Measurements from ENCODE around the gene MICAL3. TPM values are rescaled to one million over a fixed set of nuclear protein-coding genes. Genes with fewer than 3 reads are reported as not detected.
A peak's percentile ranks its signal among the peaks of the same experiment; 100 is the strongest.

Gene MICAL3
- total and polyA plus RNA-seq, 9 of the 15 experiments (the other 6 are each of a cell fraction or from before 2014, with no cell fraction given), result 0.53 to 32.1 (median 12.3) TPM

DNA sequence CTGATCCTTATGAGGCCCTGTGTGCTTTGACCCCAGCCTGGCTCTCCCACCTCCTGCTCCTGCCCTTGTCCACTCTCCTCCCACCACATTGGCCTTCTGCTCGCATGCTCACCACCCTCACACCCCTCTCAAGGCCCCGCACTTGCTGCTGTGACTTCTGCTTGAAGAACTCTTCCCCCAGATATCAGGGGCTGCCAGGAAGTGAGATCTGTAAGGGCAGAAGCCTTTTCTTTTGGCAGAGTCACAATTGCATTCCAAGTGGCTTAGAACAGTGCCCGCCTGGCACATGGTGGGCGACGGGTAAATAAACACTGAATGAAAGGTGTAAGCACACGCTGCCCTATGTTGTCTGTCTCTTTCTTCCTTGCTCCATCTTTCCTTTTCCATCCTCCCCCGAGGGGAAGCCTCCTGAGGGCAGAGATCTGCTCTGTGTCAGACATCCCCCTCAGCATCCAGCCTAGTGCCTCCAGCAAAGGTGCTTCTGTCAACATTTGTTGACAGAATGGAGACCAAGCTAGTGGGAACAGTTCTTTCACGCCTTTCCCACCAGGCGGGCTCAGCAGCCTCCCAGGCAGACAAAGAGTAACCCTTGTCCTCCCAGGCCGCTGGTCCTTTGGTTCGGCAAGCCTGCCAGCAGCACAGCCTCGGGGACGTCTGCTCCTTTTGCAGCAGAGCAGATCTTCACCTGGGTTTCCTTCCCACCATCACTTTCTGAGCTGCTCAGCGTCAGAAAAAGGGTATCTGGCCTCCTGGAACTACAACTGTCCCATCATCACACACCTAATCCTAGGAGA is 43.4 kb upstream of the MICAL3 start:
- Histone ChIP-seq H3K27me3 (ENCODE audit: control insufficient read depth in 2 of 2, insufficient read depth in 2 of 2, low read length in 2 of 2) (peaks cover 58 to 66% of the 10 kb centered on the region in 2 experiments), H3K4me3 (no peak overlapping the region), H3K9me3 (replicated peaks; ENCODE audit: control insufficient read depth, insufficient read depth, low read depth, low read length) (no peaks in the 10 kb centered on the region), H3K4me2 (ENCODE audit: insufficient read depth, low read length) (no peak overlapping the region), H2AFZ (ENCODE audit: low read depth, low read length) (no peak overlapping the region), H3K79me2 (ENCODE audit: control insufficient read depth, insufficient read depth, low read length) (no peaks in the 10 kb centered on the region), H3K27ac (ENCODE audit: extremely low read depth, low read depth, low read length) (no peak overlapping the region), H4K20me1 (replicated peaks; ENCODE audit: control insufficient read depth, insufficient read depth, low read length) (peaks cover 10% of the 10 kb centered on the region; the same call in 1 of the 2 replicates), H3K36me3 (ENCODE audit: control insufficient read depth, insufficient read depth, low read length) (no peaks in the 10 kb centered on the region), H3K4me1 (replicated peaks in 1 of 2; ENCODE audit: control insufficient read depth in 2 of 2, insufficient read depth in 2 of 2, low read length in 2 of 2) (peaks cover 4 to 5% of the 10 kb centered on the region in 2 experiments; a peak in 2 of 5 replicates), H3K9ac (ENCODE audit: insufficient read depth in 1 of 2, low read depth in 2 of 2, low read length in 2 of 2) (no peak overlapping the region), H3K9me1 (ENCODE audit: control insufficient read depth, insufficient read depth, low read length) (no peaks in the 10 kb centered on the region)
- no TSS peak for BruUV-seq (replicated peaks)
- no peak for ATAC-seq
- no peak for FAIRE-seq
- WGBS (ENCODE audit: insufficient coverage, low coverage, missing lambda C conversion rate), result 0% methylated on average over 14 of the region's 14 CpGs
- CTCF ChIA-PET (ENCODE audit: low intra/inter-chr PET ratio), result no interaction called here
- POLR2A ChIA-PET, result interaction anchor here (2.0 kb wide), 1 partner anchor 11 kb away, joined by 11 read pairs; no protein-coding TSS in a partner anchor
- in situ Hi-C loops (cut with MboI), result loop anchor here (5.0 kb wide), 1 partner anchor 325 kb away; no protein-coding TSS in a partner anchor
- DNase-seq (ENCODE audit: extremely low read depth in 1 of 4, low spot score in 3 of 4), result no peak
- intact Hi-C loops (cut with micrococcal nuclease), result loop anchor here (10.0 kb wide), 1 partner anchor 293 kb away; the partner anchor contains the start of gene BID
- 0 out of 2 replicates have a peak, but pooled peaks have one; percentile 30 for TF ChIP-seq ZNF316 (IDR thresholded peaks at IDR 0.05)
- no peak for TF ChIP-seq RUNX1 (IDR thresholded peaks at IDR 0.05; ENCODE audit: low read depth)

- H3K4me3 ChIP-seq, result no peak overlapping the region
- peaks cover 64 to 71% of the 10 kb centered on the region in 2 experiments for H3K27me3 ChIP-seq (ENCODE audit: control insufficient read depth in 2 of 2, insufficient read depth in 2 of 2, low read length in 2 of 2)
- peaks cover 10% of the 10 kb centered on the region; the same call in 1 of the 2 replicates for H4K20me1 ChIP-seq (replicated peaks; ENCODE audit: control insufficient read depth, insufficient read depth, low read length)
- intact Hi-C loops (cut with micrococcal nuclease), result loop anchor here (10.0 kb wide), 1 partner anchor 292 kb away; the partner anchor contains the start of gene BID
- ChIA-PET CTCF (ENCODE audit: low intra/inter-chr PET ratio) (no interaction called here), POLR2A (no interaction called here)
- no peaks in the 10 kb centered on the region for H3K79me2 ChIP-seq (ENCODE audit: control insufficient read depth, insufficient read depth, low read length)
- H3K4me2 ChIP-seq (ENCODE audit: insufficient read depth, low read length), result no peak overlapping the region
- H3K4me1 ChIP-seq (replicated peaks in 1 of 2; ENCODE audit: control insufficient read depth in 2 of 2, insufficient read depth in 2 of 2, low read length in 2 of 2), result peaks cover 4 to 5% of the 10 kb centered on the region in 2 experiments; a peak in 2 of 5 replicates
- H3K9me1 ChIP-seq (ENCODE audit: control insufficient read depth, insufficient read depth, low read length), result no peaks in the 10 kb centered on the region
- WGBS (ENCODE audit: insufficient coverage, low coverage, missing lambda C conversion rate), result 0% methylated on average over 3 of the region's 3 CpGs
- no peaks in the 10 kb centered on the region for H3K9me3 ChIP-seq (replicated peaks; ENCODE audit: control insufficient read depth, insufficient read depth, low read depth, low read length)
- in situ Hi-C loops (cut with MboI), result loop anchor here (5.0 kb wide), 1 partner anchor 325 kb away; no protein-coding TSS in a partner anchor
- FAIRE-seq, result no peak
- no peak overlapping the region for H3K9ac ChIP-seq (ENCODE audit: insufficient read depth in 1 of 2, low read depth in 2 of 2, low read length in 2 of 2)
- no peak for ATAC-seq
- no TSS peak for BruUV-seq (replicated peaks)
- no peak overlapping the region for H3K27ac ChIP-seq (ENCODE audit: extremely low read depth, low read depth, low read length)
- no peaks in the 10 kb centered on the region for H3K36me3 ChIP-seq (ENCODE audit: control insufficient read depth, insufficient read depth, low read length)
- no peak for DNase-seq (ENCODE audit: extremely low read depth in 1 of 4, low spot score in 3 of 4)
- H2AFZ ChIP-seq (ENCODE audit: low read depth, low read length), result no peak overlapping the region
- TF ChIP-seq ZFX (CRISPR knock-in tag; IDR thresholded peaks at IDR 0.05), result no peak
- no peak for TF ChIP-seq ZNF395 (CRISPR knock-in tag; IDR thresholded peaks at IDR 0.05)
- TF ChIP-seq FOXJ3 (CRISPR knock-in tag; IDR thresholded peaks at IDR 0.05), result no peak
- TF ChIP-seq JUN (IDR thresholded peaks at IDR 0.05; ENCODE audit: borderline replicate concordance, low read depth, low read length), result no peak
- TF ChIP-seq JUN (CRISPR knock-in tag; IDR thresholded peaks at IDR 0.05; ENCODE audit: borderline replicate concordance), result no peak
- no peak for TF ChIP-seq ZNF696 (CRISPR knock-in tag; conservative IDR thresholded peaks at IDR 0.05)
- TF ChIP-seq ZFP36 (IDR thresholded peaks at IDR 0.05; ENCODE audit: low read depth, low read length, partially characterized antibody), result no peak
- TF ChIP-seq HDAC6 (IDR thresholded peaks at IDR 0.05; ENCODE audit: low read depth, low read length), result no peak
- no peak for TF ChIP-seq GATAD2A (IDR thresholded peaks at IDR 0.05)
Observed at GRCh38 chr22:18067121-18067520, 42.8 kb upstream of the MICAL3 start.

Measured in K562 (cell line).